ENCODE measurements around the gene OR2AG1.
"Not testable (repeated sequence)": the region's sequence is repeated elsewhere in the genome, so short reads cannot be mapped to it uniquely, and the experiment has no call there.

OR2AG1 gene

GRCh38 chr11:6794639-6795038 is 11.8 kb downstream of the OR2AG1 start:
- no peak for DNase-seq (ENCODE audit: low spot score)

DNA sequence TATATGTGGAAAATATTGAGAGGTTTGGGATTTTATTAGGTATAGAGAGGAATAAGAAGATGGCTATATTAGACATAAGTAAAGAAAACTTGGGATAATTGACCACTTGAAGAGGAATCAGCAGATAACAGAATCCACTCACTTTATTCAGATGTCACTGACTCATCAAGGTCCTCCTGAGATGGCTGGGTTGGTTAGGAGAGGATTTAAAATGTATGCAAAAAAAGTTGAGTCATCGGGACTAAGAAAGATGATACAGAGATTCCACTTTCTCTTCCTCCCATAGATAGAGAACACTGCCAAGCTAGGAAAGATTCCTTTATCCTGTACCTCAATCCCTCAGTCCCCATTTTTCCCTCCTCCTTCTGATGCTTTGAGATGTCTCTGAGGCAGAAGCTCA is 16.6 kb downstream of the OR2AG1 start, which contains the start of gene OR6A2:
OR6A2 (minus strand) TSS at position 288 of the 400 bp plus-strand sequence. CDS start 3,981 bp downstream, outside the sequence.
- no peak for DNase-seq (ENCODE audit: low spot score)

DNA sequence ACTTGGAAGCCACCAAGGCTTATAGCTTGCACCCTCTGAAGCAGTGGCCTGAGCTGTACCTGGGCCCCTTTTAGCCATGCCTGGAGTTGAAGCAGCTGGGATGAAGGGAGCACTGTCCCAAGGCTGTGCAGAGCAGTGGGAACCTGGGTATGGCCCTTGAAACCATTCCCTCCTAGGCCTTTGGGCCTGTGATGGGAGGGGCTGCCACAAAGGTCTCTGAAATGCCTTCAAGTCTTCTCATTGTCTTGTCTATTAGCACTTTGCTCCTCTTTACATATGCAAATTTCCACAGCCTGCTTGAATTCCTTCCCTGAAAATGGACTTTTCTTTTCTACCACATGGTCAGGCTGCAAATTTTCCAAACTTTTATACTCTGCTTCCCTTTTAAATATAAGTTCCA is 18.3 kb downstream of the OR2AG1 start:
- DNase-seq (ENCODE audit: low spot score) = not testable (repeated sequence)

DNA sequence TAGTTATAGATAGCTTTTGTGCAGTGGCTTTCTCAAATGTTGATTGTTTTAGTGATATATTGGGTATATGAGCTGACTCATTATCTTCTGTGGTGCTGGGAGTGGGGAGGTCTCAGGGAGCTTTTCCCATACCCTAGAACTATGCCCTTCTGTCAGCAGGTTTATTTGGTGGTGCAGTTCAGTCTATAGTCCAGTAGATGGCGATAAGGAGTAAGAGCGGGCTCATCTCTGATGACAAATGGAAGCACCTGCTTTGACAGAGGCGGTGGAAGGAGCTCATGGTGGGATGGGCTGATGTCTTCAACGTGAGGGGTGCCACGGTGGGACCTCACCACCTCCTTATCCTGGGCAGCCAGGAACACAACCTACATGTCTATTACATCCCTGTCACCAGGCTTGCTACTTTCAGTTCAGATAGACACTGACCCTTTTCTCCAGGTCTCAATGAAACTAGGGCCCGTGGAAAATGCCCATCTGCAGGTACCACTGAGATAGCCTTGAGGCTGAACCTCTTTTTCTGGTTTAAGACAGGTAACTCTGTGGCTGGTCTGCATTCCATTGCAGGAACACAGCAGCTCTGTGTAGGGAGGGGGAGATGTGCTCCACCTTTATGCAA is 29.7 kb downstream of the OR2AG1 start:
- DNase-seq (ENCODE audit: low spot score) = peak; percentile 41

DNA sequence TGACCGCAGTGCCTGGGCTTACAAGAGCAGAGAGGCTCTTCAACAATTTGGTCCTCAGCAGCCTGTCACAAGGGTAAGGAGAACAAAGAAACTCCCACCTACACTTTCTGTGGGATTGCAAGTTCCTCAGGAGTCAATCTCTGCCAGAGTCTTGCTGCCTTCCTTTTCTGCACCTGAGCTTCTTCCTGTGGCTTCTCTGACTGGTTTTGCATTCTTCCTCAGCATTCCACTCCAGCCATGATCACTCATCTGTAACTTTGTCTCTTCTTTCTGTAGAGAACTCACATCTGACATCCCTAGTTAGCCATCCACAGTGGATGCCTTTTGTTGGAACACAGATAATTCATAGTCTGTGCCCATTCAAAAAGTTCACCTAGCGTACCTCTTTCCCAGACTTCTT is 30.8 kb downstream of the OR2AG1 start:
- DNase-seq (ENCODE audit: low spot score) = no peak

DNA sequence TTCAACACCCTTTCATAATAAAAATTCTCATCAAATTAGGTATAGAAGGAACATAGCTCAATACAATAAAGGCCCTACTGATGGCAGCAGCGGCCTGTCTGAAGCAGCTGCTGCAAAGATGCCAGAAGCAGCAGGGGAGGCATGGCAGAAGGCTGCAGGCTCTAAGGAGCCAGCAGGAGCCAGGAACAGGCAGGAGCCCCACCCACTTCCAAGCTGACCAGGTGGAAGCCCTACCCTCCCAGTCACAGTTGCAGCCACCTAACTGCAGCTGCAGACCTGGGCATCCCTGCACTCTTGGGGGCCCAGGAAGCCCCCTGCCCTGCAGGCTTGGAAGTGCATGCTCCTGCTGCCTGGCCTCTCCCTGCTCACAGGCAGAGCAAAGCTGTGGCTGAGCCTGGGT is 34.9 kb downstream of the OR2AG1 start:
- no peak for DNase-seq (ENCODE audit: low spot score)

- no peak for DNase-seq (ENCODE audit: low spot score)
Measured at GRCh38 chr11:6818967-6819366, 36.1 kb downstream of the OR2AG1 start.

DNA sequence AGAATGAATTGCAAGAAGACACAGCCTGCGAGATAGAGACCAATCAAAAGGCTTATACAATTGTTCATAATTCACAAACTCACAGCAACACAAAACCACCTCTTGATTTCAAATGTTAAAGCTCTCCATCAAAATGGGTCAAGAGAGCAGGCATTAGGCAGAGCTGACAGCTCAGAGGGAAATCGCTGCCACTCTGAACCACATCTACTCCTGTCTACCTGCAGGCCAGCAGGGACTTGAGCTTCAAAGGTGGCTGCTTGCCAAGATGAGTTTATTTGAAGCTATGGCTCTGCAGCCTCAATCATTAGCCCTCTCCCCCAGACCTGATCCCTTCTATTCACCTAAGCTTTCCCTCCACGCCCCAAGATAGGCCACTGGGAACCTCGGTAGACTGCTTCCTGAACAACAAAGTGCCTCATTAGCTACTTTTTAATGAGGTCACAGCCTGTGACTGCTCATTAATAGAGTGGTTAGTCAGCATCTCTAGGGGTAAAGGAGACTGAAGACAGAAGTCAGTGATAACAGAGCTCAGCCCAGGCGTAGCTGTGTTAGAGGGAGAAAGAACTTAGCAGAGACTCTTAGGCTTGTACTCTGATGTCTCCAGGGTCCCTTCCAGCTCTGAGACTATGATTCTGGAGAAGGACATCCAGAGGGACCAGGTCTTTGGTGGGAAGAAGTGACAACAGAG is 41.5 kb downstream of the OR2AG1 start:
- no peak for DNase-seq (ENCODE audit: low spot score)

GRCh38 chr11:6825231-6825744 is 42.5 kb downstream of the OR2AG1 start:
- no peak for DNase-seq (ENCODE audit: low spot score)

- DNase-seq (ENCODE audit: low spot score) = no peak
Measured at GRCh38 chr11:6828103-6828502, 45.3 kb downstream of the OR2AG1 start.

- no peak for DNase-seq (ENCODE audit: low spot score)
Measured at GRCh38 chr11:6833356-6833755, 50.5 kb downstream of the OR2AG1 start.

- no peak for DNase-seq (ENCODE audit: low spot score)
Measured at GRCh38 chr11:6834021-6834420, 51.2 kb downstream of the OR2AG1 start.
